SH-SY5Y (cell line): ENCODE measurements around the gene LAMTOR5.

Experiments used
- GATA2 ChIP-seq: IDR thresholded peaks from 2 replicates; pipeline ENCODE4 v1.6.1; 2011; ENCODE audit warnings: mild to moderate bottlenecking, low read depth, low read length
- GATA3 ChIP-seq: IDR thresholded peaks from 2 replicates; pipeline ENCODE4 v1.6.1; 2011; ENCODE audit warnings: low read depth, mild to moderate bottlenecking, low read length, moderate library complexity

- TF ChIP-seq GATA3 (no peak), GATA2 (no peak)
Observed at GRCh38 chr1:110453829-110454228, 46.3 kb upstream of the LAMTOR5 start.
